Chondrocyte (in vitro differentiated cells): ENCODE results near the gene BRAP. TPM values are rescaled to one million over a fixed set of nuclear protein-coding genes. Genes with fewer than 3 reads are reported as not detected.

Experiments
- DNase-seq: peaks from one replicate; pipeline ENCODE4 v3.0.0; 2021; ENCODE audit warnings: mixed read lengths, low spot score
- H3K27ac Mint-ChIP-seq: one replicate; pipeline ENCODE4 v1.8.0; 2021; ENCODE audit warnings: mild to moderate bottlenecking, moderate library complexity, mixed read lengths; ENCODE audit not compliant: unreplicated experiment
- H3K27me3 Mint-ChIP-seq: 2 replicates; pipeline ENCODE4 v1.8.0; 2021; ENCODE audit warnings: low read depth, mixed read lengths
- H3K36me3 Mint-ChIP-seq: 2 replicates; pipeline ENCODE4 v1.8.0; 2021; ENCODE audit warnings: low read depth, mixed read lengths
- H3K4me1 Mint-ChIP-seq: 2 replicates; pipeline ENCODE4 v1.8.0; 2021; ENCODE audit warnings: low read depth, mild to moderate bottlenecking, mixed read lengths
- H3K4me3 Mint-ChIP-seq: one replicate; pipeline ENCODE4 v1.8.0; 2021; ENCODE audit warnings: mild to moderate bottlenecking, moderate library complexity, mixed read lengths; ENCODE audit not compliant: unreplicated experiment
- H3K9me3 Mint-ChIP-seq: 2 replicates; pipeline ENCODE4 v1.8.0; 2021; ENCODE audit warnings: low read depth, mixed read lengths
- long read RNA-seq: library from polyadenylated mRNA; stranded (forward); transcript quantifications from one replicate; pipeline ENCODE4 v2.0.0, GENCODE V29; 2021
- total RNA-seq: library from RNA; stranded (reverse); gene quantifications from 3 replicates; pipeline ENCODE4 v1.2.1, GENCODE V29; 2021
- TF ChIP-seq, protein P1 (sequence below): fragments of 200-600 bp; sonication (generic); IDR thresholded peaks from 2 replicates; pipeline ENCODE4 v1.5.0; 2021; ENCODE audit warnings: antibody characterized with exemption, mild to moderate bottlenecking, moderate library complexity

BRAP gene, protein sequence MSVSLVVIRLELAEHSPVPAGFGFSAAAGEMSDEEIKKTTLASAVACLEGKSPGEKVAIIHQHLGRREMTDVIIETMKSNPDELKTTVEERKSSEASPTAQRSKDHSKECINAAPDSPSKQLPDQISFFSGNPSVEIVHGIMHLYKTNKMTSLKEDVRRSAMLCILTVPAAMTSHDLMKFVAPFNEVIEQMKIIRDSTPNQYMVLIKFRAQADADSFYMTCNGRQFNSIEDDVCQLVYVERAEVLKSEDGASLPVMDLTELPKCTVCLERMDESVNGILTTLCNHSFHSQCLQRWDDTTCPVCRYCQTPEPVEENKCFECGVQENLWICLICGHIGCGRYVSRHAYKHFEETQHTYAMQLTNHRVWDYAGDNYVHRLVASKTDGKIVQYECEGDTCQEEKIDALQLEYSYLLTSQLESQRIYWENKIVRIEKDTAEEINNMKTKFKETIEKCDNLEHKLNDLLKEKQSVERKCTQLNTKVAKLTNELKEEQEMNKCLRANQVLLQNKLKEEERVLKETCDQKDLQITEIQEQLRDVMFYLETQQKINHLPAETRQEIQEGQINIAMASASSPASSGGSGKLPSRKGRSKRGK
- 15.3 to 17.3 TPM (median 15.4 TPM) in 3 replicates for total RNA-seq
- long read RNA-seq, full-length matches to known transcripts, result 29 of 40 reads
- long read RNA-seq, partial matches to known transcripts, result 3 of 40 reads
- long read RNA-seq, other reads (novel, unspliced or antisense), result 8 of 40 reads

GRCh38 chr12:111685811-111686573 is at the start of gene BRAP, which contains the start of gene ACAD10:
BRAP (minus strand) TSS chr12:111685956; CDS start chr12:111685792, 164 bp downstream.
ACAD10 (plus strand) TSS chr12:111686053; CDS start chr12:111692710, 6,657 bp downstream.
- peaks cover 9% of the 10 kb centered on the region for H3K36me3 Mint-ChIP-seq
- no peaks in the 10 kb centered on the region for H3K9me3 Mint-ChIP-seq
- H3K27me3 Mint-ChIP-seq, result no peaks in the 10 kb centered on the region
- peak within 1 kb of the TSS; percentile 95 for H3K4me3 Mint-ChIP-seq
- H3K27ac Mint-ChIP-seq, result peak within 1 kb of the TSS; percentile 97
- peaks cover 31% of the 10 kb centered on the region for H3K4me1 Mint-ChIP-seq
- TF ChIP-seq, protein P1, sequence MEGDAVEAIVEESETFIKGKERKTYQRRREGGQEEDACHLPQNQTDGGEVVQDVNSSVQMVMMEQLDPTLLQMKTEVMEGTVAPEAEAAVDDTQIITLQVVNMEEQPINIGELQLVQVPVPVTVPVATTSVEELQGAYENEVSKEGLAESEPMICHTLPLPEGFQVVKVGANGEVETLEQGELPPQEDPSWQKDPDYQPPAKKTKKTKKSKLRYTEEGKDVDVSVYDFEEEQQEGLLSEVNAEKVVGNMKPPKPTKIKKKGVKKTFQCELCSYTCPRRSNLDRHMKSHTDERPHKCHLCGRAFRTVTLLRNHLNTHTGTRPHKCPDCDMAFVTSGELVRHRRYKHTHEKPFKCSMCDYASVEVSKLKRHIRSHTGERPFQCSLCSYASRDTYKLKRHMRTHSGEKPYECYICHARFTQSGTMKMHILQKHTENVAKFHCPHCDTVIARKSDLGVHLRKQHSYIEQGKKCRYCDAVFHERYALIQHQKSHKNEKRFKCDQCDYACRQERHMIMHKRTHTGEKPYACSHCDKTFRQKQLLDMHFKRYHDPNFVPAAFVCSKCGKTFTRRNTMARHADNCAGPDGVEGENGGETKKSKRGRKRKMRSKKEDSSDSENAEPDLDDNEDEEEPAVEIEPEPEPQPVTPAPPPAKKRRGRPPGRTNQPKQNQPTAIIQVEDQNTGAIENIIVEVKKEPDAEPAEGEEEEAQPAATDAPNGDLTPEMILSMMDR, result peak; percentile 36
- peak; percentile 95 for DNase-seq

DNA sequence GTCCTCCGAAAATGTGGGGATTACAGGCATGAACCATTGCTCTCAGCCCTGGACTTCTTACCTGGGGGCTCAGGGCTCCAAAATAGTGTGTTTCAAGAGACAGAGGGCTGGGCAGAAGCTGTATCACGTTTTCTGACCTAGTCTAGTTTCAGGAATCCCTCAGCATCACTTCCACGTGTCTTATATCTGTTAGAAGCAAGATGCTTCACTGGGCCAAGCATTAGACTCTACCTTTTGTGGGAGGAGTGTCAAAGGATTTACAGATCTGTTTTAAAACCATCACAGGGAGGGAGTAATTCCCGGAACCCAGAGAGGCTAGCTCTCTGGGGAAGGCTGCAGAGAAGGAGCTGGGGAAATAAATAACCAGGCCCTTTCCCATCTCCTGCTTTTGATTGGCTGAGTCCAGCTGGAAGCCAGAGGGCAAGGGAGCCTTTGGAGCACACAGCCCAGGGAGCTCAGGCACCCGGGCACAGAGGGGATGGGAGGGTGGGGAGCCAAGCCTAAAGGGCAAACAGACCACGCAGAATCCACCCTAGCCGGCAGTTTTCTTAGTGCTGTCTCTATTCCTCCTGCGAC is 47.7 kb upstream of the BRAP start:
- Mint-ChIP-seq H3K36me3 (peaks cover 14% of the 10 kb centered on the region), H3K27me3 (no peaks in the 10 kb centered on the region), H3K27ac (no peak overlapping the region), H3K4me1 (peaks cover 2% of the 10 kb centered on the region), H3K4me3 (no peak overlapping the region), H3K9me3 (no peaks in the 10 kb centered on the region)
- TF ChIP-seq, protein P1, result no peak
- DNase-seq, result no peak

GRCh38 chr12:111732786-111733185 is 47.0 kb upstream of the BRAP start:
- H3K27ac Mint-ChIP-seq, result no peak overlapping the region
- H3K9me3 Mint-ChIP-seq, result no peaks in the 10 kb centered on the region
- no peak overlapping the region for H3K4me3 Mint-ChIP-seq
- no peak for DNase-seq
- TF ChIP-seq, protein P1, result no peak
- peaks cover 17% of the 10 kb centered on the region for H3K36me3 Mint-ChIP-seq
- H3K4me1 Mint-ChIP-seq, result peaks cover 2% of the 10 kb centered on the region
- H3K27me3 Mint-ChIP-seq, result no peaks in the 10 kb centered on the region

GRCh38 chr12:111730420-111730819 is 44.7 kb upstream of the BRAP start:
- Mint-ChIP-seq H3K27ac (no peak overlapping the region), H3K36me3 (peaks cover 14% of the 10 kb centered on the region)

More at GRCh38 chr12:111730420-111730819, 44.7 kb upstream of the BRAP start:
- Mint-ChIP-seq H3K4me1 (peaks cover 2% of the 10 kb centered on the region), H3K9me3 (no peaks in the 10 kb centered on the region), H3K4me3 (no peak overlapping the region), H3K27me3 (no peaks in the 10 kb centered on the region)
- DNase-seq, result no peak
- TF ChIP-seq, protein P1, result no peak
